Left ventricle myocardium superior (tissue), 1 donor: ENCODE results near the gene SPDYE2. TPM values are rescaled to one million over a fixed set of nuclear protein-coding genes. Genes with fewer than 3 reads are reported as not detected.
"Not testable (repeated sequence)": the region's sequence is repeated elsewhere in the genome, so short reads cannot be mapped to it uniquely, and the experiment has no call there.

Experiments used
- ATAC-seq: fragments of 200-7000 bp; cut with Tn5 transposase; one replicate; pipeline ENCODE4 v1.9.1; 2020; ENCODE audit warnings: mild to moderate bottlenecking, moderate library complexity
- DNase-seq: peaks from one replicate; pipeline ENCODE4 v3.0.0-alpha.2; 2020
- intact Hi-C: fragments of 100-400 bp; cut with micrococcal nuclease; formaldehyde crosslinking; loops from one replicate; pipeline ENCODE4 v1.11.0; 2022
- total RNA-seq: library from RNA; stranded (reverse); fragmentation: NEBNext Ultra II Directional; extraction: Animal tissue kit (Norgen Biotek cat#: 25700); gene quantifications from one replicate; pipeline ENCODE4 v1.2.1, GENCODE V29; 2021
- donor health status: DM: no; HTN: yes; CAD: no; lungs with severe emphysema.

SPDYE2 gene
- total RNA-seq, 1 donor from 2014 or later, result not detected

DNA sequence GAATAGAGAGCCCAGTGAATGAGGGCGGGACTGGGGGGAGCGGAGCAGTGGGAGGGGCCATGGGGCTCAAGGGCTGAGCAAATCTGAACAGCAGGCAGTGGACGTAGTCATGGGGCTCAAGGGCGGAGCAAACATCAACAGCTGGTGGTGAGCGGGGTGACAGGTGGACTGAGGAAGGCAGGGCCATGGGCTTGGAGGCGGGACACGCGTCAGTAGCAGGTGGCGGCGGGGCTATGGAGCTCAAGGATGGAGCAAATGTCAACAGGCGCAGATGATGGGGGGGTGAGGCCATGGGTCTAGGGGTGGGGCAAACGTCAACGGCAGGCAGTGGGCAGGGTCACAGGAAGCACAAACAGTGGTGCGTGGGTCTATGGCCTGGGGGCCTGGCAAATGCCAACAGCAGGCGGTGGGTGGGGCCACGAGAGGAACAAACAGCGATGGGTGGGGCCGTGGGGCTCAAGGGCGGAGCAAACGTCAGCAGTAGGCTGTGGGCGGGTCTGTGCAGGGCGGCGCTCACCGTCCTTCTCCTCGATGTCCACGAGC is 41.5 kb downstream of the SPDYE2 start:
- intact Hi-C loops, result not testable (repeated sequence)
- peak; percentile 89 for ATAC-seq
- DNase-seq, result peak; percentile 35

DNA sequence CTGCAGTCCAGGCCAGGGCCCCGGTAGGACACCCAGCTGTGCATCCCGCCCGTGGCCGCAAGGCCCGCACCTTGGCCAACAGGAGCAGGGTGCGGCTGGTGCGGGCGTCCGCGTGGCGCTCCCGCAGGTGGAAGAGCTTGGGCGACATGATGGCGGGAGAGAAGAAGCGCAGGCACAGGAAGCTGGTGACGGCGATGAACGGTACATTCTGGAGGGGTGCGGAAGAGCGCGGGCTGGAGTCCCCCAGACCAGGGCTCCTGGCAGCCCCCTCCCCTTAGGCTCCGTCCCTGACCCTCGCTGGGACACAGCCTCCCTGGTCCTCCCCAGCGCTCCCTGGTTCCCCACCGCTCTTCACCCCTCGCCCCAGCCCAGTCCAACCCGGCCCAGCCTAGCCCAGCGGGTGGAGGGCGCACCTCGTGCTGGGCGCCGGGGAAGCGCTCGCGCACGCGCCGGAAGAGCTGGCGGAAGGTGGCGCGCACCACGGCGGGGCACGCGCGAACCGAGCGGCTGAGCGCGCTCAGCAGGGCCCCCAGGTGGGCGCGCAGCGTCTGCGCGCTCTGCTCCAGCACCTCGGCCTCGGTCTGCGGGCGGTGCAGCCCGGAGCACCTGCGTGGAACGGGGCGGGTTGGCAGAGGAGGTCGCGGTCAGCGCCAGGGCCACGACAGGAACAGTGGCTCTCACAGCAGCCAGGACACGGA is 42.8 kb downstream of the SPDYE2 start:
- peak; percentile 60 for ATAC-seq
- DNase-seq, intact Hi-C loops: not testable (repeated sequence)

GRCh38 chr7:102596036-102596435 is 45.0 kb downstream of the SPDYE2 start:
- DNase-seq, ATAC-seq, intact Hi-C loops: not testable (repeated sequence)

- DNase-seq, ATAC-seq, intact Hi-C loops: not testable (repeated sequence)
Measured at GRCh38 chr7:102599699-102600098, 48.7 kb downstream of the SPDYE2 start.

DNA sequence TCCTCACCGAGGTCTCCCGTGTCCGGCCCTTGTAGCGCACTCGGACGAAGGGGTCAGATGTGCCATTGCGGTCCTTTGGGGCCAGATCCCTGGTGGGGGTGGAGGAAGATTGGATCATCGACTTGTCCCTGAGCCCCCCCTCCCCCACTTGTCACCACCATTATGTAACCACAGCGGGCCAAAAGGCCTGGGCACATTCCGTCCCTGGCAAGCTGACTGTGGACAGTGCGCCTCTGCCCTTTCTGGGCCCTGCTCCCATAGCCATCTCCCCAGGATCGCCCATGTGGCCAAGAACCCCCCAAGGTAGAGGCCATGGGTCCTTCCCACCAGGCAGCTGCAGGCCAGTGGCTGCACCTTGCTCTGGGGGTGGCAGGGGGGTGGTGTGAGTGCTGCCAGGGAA is 51.3 kb downstream of the SPDYE2 start:
- DNase-seq, ATAC-seq, intact Hi-C loops: not testable (repeated sequence)

DNA sequence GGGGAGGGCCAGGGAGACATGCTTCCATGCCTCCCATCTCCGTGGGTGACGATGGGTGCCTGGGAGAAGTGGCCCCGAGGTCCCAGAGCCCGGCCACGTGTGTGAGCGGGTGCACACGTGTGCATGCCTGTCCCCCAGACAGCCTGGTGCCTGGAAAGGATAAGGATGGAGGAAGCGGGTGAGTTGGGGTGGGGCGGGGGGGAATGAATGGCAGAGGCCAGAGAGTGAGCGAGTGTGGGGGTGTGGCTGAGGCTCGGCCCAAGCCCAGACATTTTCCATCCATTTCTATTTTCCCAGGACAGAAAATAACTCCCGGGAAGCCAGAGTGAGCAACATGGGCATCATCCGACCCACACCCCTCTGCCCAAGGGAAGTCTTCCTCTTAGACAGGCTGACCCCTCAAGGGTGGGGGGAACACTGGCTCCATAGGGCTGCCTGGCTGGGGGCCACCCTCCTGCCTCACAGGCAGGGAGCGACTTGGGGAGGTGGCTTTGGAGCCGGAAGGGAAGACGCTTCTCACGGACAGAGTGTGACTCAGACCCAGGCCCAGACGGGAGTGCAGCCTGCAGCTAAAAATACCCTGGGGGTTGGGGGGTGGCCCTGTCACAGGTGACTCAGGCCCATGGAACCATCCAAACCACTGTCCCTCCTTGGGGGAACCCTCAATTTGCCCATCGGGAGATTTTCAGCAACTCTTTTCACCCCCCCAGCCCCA is 53.6 kb downstream of the SPDYE2 start:
- intact Hi-C loops, result not testable (repeated sequence)
- peak; percentile 26 for ATAC-seq

DNA sequence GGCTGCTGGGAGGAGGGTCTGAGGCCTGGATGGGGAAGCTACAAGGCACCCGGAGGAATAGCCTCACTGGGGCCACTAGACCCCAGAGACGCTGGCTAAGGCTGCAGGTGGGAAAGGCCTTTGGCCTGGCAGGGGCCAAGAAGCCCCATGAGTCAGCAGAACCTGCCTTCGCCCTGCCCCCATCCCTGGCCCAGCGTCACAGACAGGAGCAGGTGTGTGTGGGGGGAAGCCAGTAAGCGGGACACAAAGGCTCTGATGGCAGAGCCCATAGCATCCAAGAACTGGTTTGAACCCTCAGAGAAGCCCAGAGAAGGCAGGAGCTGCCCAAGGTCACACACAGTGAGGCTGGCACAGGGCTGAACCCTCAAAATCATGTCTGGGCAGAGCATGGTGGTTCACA is 55.8 kb downstream of the SPDYE2 start:
- DNase-seq, ATAC-seq, intact Hi-C loops: not testable (repeated sequence)

More for the DNA sequence above, 53.6 kb downstream of the SPDYE2 start:
- not testable (repeated sequence) for DNase-seq

- peak; percentile 8 for DNase-seq
- ATAC-seq, intact Hi-C loops: not testable (repeated sequence)
Measured at GRCh38 chr7:102609734-102610133, 58.7 kb downstream of the SPDYE2 start.

DNA sequence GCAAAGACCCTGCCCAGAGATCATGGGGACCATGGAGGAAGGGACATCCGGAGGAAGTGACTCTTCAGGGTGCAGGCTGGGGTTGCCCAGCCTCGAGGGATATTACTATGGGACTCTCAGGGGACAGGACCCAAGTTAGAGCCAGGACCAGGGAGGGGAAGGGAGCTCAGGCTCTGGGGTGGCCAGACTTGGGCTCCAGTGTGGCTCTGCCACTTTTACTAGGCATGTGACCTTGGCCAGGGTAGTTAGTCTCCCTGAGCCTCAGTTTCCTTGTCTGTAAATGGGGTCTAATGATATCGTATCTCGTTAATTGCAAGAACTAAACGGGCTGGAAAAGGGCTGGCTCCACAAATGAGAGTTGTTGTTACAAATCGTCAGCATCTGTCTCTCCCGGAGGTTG is 59.4 kb downstream of the SPDYE2 start:
- DNase-seq, result peak; percentile 26
- intact Hi-C loops, ATAC-seq: not testable (repeated sequence)

DNA sequence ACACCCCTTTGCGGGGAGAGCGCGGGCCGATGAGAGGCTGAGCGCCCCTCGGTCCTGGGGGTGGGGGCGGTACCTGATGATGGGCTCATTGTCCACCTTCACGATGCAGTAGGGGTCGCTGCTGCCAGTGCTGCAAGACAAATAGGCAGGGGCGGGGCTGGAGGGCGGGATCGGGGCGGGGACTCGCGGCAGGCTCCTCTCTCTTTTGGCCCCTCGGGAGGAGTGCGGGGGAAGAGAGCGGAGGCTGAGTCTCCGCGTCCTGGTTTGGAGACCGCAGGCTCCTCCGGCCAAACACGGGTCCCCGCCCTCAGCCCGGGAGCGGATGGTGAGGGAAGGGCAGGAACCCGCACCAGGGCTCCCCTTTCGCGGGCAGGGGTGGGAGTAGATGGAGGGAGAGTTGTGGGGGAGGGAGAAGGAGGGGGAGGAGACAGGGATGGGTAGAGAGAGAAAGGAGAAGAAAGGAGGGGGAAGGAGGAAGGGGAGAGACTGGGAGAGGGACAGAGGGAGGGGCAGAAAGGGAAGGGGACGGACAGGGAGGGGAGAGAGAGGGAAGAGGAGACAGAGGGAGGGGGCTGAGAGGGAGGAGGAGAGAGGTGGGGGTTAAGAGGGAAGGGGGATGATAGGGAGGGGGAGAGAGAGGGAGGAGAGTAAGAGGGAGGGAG is 60.1 kb downstream of the SPDYE2 start:
- peak; percentile 77 for ATAC-seq
- DNase-seq, intact Hi-C loops: not testable (repeated sequence)

DNA sequence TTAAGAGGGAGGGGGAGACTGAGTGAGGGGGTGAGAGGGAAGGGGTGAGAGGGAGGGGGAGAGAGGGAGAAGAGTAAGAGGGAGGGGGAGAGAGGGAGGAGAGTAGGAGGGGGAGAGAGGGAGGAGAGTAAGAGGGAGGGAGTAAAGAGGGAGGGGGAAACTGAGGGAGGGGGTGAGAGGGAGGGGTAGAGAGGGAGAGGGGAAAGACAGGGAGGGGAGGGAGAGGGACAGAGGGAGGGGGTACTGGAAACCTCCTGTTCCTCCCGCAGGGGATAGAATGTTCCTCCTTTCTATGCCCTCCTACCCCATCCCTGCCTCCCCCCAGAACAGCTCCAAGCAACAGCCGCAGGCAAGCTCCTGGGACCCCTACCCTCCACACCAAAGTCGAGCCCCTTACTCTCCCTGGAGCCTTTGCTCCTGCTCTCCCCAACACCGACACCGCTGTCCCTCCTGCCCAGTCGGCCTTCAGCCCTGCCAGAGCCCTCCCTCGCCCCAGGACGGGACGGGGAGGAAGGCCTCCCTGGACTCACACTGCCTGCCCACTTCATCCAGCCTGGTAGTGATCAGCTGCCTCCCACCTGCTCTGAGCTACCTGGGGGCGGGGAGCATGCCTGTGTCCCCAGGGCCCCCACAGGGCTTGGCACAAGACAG is 60.8 kb downstream of the SPDYE2 start:
- DNase-seq, result peak; percentile 57
- peak; percentile 1 for ATAC-seq
- intact Hi-C loops, result not testable (repeated sequence)

Other genes with a start within 250 kb of the SPDYE2 start
- gene SPDYE6, start 194.8 kb upstream of the SPDYE2 start, total RNA-seq, result not detected
- 11.8 TPM for gene PRKRIP1, start 154.9 kb upstream of the SPDYE2 start, total RNA-seq
- 3.1 TPM for gene ORAI2, start 117.7 kb upstream of the SPDYE2 start, total RNA-seq
- 4.5 TPM for gene ALKBH4, start 86.4 kb upstream of the SPDYE2 start, total RNA-seq
- gene LRWD1, start 86.2 kb upstream of the SPDYE2 start, total RNA-seq, result 10.4 TPM
- 49.6 TPM for gene POLR2J, start 72.3 kb upstream of the SPDYE2 start, total RNA-seq
- gene RASA4B, start 33.4 kb upstream of the SPDYE2 start, total RNA-seq, result 7.5 TPM
- 2.9 TPM for gene UPK3BL2, start 7.5 kb upstream of the SPDYE2 start, total RNA-seq
- 11.1 TPM for gene POLR2J3, start 21.4 kb downstream of the SPDYE2 start, total RNA-seq
- gene RASA4, start 65.5 kb downstream of the SPDYE2 start, total RNA-seq, result 20.2 TPM
- 13.0 TPM for gene UPK3BL1, start 91.6 kb downstream of the SPDYE2 start, total RNA-seq
- not detected for gene SPDYE2B, start 99.1 kb downstream of the SPDYE2 start, total RNA-seq
- gene POLR2J2, start 120.4 kb downstream of the SPDYE2 start, total RNA-seq, result 3.4 TPM
- gene FAM185A, start 197.8 kb downstream of the SPDYE2 start, total RNA-seq, result 9.3 TPM